NCI-H2029 treated with DMSO at 0.1 percent for 48 hours (cell line): Measurements from ENCODE around the gene MYO1E.
"Not testable (repeated sequence)": the region's sequence is repeated elsewhere in the genome, so short reads cannot be mapped to it uniquely, and the experiment has no call there.

ENCODE experiments used
- DNase-seq: peaks from one replicate; lab custom pipeline; 2025; lab: John Stamatoyannopoulos, UW

MYO1E gene

DNA sequence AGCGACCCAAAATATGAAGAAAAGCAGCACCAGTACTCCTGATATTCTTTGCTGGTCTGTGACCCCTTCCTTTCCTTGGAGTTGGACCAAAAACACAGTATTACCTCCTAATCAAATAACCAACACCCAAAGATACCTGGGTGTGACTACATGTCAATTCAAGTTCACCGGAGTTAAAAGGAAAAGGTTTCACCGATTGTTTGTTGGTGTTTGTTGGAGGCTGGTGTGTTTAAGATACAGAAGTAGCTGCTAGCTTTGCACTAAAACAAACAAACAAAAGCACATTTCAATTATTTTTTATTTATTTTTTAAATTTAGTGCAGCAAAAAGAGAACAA is 81.5 kb downstream of the MYO1E start:
- DNase-seq = no peak

DNA sequence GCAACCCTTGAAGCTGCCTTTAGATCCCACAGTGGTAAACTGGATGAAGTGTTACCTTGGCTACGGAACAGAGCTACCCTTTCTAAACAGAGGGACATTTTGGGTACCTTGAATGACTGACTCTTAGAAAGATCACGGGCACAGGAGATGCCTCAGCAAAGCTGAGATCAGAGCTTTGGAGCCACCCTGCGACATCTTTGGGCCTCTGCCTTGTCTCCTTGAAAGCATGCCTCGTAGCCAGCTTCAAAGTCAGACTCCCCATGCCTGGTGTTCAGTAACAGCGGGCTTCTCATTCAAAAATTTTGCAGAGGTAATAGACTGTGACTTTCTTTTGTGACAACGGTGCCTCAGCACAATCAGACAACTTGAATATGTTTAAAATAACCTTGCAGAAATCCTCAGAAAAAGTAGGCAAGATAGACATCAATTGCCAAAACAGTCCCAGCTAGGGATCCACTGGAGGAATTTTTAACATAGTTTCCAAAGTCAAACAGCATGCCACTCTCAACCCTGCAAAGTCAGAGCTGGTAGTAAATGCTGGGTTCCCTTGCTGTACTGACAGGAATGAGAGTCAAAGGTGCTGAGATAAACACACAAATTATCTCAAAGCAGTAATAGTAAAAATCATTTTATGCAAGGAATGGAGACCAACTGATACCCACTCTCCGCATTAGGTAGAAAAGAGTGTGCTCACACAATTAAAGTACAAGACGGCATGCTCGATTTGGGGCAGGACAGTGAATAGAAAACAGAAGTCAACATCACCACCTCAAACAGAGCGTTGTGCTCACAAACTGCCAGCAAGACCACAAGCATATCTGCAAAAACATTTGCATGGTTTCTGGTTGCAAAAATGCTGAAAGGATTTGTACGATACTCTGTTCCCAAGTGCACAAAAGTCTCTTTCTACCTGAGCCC is 82.1 kb downstream of the MYO1E start:
- DNase-seq = no peak

DNA sequence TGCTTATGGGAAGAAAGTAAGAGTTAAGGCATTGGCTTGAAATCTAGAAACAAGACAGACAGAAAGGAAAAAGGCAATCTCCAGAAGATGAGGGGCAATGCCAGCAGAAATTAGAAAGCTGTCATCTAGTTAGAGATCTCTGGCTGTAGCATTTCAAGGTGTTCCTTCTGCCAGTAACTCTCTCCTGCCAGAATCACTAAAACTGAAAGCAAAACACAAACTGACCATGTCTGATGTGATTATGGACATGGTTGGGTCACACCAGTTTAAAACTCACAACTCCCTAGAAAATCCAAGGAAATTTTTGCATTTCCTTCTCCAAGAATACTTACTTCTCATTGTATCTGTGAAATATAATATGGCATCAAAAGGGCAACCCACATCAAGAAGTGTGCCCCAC is 83.1 kb downstream of the MYO1E start:
- DNase-seq = no peak

DNA sequence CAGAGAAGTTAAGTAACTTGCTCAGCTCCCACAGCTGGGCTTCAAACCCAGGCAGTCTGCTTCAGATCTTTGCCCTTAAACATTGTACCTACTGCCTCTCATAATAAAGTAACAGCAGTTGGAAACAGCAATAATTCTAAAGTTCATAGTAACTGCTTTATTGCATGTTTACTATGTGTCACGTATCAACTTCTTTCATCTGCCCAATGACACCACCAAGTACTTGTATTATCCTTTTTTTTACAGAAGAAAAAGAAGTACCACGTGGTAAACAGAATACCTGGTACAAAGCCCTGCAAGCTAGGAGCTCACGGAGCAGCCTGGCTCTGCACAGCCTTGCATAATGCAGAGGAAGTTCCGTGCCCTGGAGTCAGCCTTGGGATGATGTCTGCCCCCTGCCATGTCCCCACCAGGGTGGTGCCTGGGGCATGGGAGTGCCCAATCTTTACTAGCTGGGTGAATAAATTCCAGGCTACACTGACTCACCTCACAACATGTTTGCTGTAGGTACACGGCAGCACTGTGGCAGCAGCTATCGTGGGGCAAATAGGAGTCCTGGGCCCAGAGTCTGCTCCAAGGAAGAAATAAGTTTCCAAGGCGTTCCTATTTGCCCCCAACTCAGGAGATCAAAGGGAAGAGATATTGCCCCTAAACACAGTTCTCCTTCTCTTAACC is 88.8 kb downstream of the MYO1E start:
- no peak for DNase-seq

DNA sequence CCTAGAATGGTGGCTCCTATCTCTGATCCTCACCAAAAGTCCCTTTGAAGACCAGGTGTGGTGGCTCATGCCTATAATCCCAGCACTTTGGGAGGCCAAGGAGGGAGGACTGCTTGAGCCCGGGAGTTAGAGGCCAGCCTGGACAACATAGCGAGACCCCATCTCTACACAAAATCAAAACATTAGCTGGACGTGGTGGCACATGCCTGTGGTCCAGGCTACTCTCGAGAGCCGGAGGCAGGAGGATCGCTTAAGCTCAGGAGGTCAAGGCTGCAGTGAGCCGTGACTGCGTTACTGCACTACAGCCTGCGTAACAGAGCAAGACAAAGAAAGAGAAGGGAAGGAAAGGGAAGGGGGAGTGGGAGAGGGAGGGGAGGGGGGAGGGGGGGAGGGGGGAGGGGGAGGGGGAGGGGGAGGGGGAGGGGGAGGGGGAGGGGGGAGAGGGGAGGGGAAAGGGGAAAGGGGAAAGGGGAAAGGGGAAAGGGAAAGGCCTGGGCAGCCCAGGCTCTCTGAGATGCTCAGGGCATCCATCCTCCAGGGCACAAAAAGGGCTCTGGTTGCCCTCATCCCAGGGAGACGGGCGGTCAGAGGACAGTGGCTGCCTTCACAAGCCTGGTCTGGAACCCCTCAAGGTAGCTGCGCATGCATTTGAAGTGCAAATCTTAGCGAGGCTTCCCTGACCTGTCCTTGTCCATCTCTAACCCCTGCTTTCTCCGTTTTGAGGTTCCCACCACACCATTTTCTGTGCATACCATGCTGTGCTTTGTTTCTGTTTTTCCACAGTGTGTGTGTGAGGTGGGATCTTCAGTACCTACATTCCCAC is 89.9 kb downstream of the MYO1E start:
- DNase-seq = no peak

DNA sequence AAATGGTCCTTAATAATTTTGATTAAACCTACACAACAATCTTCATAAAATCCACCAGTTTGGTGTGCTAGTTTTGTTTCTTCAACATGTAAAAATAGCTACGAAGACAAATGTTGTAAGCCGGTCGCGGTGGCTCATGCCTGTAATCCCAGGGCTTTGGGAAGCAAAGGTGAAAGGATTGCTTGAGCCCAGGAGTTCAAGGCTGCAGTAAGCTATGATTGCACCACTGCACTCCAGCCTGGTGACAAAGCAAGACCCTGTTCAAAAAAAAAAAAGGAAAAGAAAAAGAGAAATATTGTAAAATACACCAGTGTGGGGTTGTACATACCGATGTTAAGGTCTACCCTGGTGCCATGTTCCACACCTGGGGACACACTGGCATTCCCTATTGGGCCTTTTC is 91.0 kb downstream of the MYO1E start:
- no peak for DNase-seq

DNA sequence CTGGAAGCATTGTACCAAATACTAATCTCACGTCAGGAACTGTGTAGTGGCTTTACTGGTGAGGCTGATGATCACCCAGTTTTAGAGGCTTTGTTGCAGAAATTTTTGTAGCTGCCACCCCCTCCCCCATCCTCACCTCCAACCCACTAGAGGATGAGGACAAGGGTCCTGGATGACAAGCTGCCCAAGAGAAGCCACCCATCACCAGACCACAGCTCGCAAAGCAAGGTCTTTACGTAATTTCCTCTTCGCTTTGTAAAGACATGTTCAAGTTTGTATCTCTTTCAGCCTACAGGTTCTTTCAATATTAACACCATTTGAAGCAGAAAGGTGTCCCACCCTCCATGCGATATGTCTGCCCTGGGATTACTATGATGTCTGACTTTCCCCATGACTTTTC is 91.8 kb downstream of the MYO1E start:
- DNase-seq = no peak

DNA sequence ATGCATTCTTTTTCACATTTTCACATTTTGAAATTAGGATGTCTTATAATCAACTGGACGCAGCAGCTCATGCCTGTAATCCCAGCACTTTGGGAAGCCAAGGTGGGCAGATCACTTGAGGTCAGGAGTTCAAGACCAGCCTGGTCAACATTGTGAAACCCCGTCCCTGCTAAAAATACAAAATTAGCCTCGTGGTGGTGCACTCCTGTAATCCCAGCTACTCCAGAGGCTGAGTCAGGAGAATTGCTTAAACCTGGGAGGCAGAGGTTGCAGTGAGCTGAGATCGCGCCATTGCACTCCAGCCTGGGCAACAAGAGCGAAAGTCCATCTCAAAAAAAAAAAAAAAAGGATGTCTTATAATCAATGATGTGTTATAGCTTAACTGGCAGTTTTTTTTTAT is 92.4 kb downstream of the MYO1E start:
- not testable (repeated sequence) for DNase-seq

DNA sequence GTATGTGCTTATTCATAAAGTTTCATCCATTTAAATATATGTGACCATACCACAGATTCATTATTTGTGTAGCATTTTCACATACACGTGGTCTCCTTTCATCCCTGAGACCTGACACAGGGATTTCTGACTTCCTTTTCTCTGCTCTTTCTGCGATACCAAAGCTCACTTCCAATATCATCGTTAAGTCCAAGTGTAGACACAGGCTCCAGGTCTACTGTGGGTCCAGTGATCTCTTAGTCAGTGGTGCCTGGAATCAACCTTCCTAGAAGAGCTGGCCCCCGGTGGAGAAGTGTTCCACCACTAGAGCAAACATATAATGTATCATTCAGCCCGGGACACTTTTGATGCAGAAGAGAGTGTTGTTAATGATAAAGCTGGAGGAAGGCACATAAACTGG is 93.6 kb downstream of the MYO1E start:
- no peak for DNase-seq

DNA sequence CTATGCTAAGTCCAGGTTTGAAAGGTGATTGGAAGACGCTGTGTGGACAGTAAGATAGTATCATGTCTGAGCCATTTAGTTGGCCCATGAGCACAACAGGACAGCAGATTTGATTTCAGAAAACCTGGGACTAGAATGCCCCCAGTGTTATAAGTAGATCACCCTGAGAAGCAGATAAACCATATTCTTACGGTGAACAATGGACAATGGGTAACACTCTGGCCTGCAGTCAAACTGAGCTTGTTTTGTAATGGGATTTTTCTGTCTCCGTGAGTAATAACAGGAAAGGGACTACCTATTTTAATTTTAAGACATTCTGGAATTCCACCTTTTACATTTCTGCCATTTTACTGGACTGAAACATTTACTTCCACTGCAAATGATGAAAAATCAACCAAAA is 94.6 kb downstream of the MYO1E start:
- no peak for DNase-seq

DNA sequence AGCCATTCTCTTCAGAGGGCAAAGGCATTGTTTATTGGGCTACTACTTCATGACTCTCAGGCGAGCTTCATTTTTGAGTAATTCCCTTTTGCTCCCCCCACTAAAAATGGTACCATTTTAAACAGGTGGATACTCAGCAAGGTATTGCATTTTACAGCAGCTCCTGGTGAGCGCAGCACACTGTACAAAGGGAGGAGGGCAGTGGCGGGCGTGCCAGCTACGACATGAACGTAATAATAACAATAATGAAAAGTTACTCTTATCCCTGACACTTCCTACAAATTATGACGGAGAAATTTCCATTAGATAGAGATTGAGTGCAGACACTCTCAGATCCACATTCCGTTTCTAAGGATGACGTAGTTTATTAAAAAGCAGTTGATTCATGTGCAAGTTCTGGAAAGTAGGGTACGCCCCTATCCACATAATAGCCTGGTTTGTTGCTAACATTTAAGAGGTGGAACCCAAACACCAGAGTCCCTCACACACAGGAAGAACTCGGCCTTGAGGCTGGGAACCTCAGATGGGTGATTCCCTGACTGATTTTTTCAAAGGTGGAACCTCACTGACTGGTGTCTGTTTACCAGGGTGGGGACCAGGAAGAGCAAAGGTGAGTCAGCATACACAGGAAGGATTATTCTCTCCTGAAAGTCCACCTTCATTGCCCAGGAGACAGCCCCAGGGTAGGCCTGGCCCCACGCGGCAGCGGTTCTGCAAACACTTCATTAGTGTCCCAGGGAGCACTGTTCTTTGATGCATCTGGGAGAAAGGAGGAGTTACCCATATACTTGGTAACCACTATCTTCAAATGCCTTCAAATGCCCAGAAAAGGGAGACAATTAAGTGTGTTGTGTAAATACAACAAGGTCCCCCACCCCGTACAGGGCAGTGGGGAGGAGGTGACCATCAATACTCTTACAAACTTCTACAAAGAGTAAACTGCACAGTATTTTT is 96.2 kb downstream of the MYO1E start:
- no peak for DNase-seq

DNA sequence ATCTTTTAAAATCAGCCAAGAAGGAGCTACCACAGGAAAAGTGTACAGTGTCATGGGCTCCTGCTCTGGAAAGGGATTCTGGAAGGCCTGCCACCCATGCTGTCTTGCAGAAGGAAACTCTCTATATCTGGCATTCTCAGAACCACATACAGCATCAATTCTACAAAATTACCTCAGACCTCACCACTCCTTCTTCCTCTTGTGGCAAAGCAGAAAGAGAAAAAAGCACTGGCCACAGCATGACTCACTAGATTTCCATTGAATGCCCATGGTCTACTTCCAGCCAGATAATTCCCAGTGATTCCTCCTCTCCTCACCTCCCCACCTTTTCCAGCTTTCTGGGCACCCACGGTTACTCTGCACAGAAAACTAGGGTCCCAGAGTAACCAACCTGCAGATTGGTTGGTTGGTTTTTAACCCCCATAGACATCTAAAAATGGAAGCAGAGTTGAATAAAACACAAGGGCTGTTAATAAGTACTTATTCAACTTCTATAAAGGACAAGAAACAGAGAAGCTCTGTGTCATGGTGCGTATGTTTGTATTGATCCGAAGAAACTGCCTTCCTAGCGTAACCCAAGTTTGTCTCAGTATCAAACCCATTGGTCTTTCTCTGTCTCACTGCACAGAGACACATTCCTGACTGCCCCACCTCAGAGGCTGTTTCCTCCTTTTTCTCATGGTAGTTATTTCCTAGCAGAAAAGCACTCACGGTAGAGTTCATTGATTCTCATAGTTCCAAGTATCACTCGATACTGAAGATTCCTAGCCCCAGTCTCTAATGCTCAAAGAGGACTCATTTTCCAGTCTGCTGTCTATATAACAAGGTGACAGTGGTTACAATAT is 98.3 kb downstream of the MYO1E start:
- no peak for DNase-seq

DNA sequence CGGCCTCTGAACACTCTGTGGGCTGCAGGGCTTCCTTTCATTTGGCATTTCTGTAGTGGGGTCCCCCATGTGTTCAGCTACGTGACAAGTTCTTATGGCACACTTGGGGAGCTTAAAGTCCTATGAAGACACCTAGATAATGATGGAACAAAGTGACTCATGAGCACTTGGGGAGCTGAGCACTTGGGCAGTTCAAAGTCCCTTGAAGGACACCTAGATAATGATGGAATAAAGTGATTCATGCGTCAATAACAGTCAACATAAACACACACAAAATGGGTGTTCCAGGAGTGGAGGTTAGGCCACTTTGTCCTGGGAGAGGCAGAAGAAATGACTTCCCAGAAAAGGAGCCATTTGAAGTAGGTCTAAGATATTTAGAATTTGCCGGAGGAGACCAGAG is 99.4 kb downstream of the MYO1E start:
- DNase-seq = no peak

DNA sequence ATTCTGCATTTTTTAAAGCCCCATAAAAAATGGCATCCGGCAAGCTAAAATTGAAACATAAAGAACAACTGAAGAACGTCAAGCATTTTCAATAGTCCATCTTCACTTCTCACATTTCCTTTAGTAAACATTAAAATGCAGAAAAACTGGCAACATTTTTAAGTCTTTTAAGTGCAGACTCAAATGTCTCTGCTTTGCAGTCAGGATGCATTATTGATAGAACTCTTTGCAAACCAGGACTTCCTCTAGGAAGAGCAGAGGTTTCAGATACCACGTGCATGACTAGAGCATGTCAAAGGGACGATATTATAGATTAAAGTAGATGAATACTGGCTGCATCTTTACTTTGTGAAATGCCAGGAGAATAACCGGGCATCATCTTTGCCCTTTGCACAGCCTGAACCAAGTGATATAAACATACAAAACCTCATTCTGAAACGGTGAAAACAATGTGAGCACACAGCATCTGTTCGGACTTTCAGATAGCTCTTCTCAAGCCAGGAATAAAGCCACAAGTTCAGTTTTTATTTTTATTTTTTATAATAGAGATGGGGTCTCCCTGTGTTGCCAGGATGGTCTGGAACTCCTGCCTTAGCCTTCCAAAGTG is 101.0 kb downstream of the MYO1E start:
- no peak for DNase-seq

DNA sequence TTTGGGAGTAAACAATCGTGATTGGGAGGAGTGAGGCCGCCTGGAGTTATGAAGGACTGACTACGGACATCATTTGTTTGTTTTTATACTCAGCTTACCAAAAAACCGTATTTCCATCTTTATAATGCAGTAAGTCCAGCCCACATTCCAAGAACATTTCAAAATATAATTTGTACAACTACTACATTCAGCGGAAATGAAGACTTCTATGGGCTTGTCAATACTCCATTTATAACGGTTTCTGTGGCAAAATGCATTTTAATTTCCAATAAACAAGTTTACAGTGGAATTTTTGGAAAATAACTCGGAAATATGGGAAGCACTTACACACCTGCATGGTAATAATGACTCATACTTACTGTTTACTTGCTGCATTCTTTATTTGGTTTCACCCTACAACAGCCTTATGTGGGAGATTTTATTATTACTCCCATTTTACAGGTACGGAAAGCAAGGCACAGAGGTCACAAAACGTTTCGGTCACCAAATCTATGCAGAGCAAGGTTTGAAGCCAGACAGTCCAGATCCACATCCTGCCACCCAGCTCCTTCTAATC is 103.7 kb downstream of the MYO1E start:
- no peak for DNase-seq

DNA sequence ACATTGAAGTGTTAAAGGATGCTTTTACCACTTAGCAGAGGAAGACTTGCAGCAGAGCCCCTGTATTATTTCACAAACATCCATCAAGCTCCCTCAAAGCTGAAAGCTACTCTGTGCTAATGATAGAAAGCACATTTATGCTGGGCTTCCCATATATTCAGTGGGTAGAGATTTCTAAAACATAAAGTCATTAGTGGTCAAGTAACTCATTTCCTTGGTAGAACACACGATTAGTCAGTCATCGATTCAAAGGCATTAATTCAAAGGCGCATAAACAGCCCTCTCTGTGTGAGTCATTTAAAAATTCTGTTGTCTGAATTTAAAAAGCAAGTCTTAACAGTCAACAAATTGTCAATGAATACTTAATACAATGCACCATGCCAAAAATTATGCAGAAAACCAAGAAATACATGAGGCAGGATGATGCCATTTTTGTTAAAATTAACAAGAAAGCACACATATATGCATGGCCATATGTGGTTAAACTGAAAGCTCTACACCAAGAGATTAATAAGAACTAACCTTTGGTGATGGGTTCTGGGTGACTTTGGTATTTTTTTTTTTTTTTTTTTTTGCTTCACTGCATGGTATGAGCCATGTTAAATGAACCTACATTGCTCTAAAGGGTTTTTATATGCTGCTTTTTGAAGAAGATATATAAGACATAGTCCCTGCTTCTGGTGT is 104.4 kb downstream of the MYO1E start:
- DNase-seq = no peak

DNA sequence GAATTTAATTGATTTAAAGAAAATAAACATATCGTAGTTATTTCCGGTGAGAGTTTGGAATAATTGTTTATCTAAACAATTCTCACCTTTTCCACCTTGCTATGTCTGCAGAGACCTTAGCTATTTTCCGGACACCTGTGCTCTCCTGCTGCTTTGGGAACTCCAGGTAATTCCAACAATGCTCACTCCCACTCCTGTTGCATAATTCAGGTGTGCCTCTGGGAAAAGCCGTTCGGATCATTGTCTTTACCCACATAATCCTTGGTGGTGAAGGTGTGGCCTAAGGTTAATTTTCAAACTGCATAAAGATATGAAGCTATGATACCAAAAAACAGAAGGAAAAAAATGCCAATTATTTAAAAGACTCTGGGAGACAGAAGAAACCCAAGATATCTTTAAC is 106.6 kb downstream of the MYO1E start:
- DNase-seq = no peak

DNA sequence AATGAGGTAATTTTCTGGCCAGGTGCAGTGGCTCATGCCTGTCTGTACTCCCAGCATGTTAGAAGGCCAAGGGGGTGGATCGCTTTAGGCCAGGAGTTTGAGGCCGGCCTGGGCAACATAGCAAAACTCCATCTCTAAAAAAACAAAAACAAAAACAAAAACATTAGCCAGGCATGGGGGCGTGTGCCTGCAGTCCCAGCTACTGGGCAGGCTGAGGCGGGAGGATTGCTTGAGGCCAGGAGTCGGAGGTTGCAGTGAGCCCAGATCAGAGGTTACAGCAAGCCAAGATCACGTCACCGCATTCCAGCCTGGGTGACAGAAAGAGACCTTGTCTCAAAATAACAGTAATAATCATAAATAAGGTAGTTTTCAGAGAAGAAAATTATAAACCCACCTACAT is 110.4 kb downstream of the MYO1E start:
- DNase-seq = no peak

DNA sequence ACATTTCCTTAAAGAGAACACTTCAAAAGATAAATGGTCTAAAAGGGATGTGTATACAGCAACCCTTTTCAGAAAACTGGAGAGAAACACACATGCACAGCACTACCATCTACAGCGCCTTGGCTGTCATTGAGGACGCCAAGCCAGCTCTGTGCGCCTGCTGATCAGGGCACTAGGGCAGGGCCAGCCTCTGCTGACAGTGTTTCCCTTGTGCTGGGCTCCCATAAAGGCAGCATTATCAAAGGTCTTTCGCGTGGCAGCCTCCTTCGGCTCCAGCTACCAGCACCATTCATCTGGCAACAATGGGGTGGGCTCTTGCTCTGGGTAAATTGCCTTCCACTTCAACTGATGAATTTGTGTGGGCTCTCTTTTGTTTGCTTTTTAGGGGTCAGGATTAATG is 112.6 kb downstream of the MYO1E start:
- DNase-seq = no peak
